Parathyroid adenoma (tissue), 2 donors: ENCODE data around the gene SIK3.
"Not testable (repeated sequence)": the region's sequence is repeated elsewhere in the genome, so short reads cannot be mapped to it uniquely, and the experiment has no call there.

ENCODE experiments used
- H2AFZ ChIP-seq: fragments of 300-600 bp; sonication (generic); one replicate; pipeline ENCODE4 v1.7.0; 2017; ENCODE audit warnings: antibody characterized with exemption, mild to moderate bottlenecking
- H3K27ac ChIP-seq: fragments of 300-600 bp; sonication (generic); one replicate; pipeline ENCODE4 v1.7.0; 2017
- H3K27me3 ChIP-seq: fragments of 300-600 bp; sonication (generic); one replicate; pipeline ENCODE4 v1.7.0; 2017; ENCODE audit warnings: low read length; ENCODE audit not compliant: control insufficient read depth, insufficient read depth
- H3K36me3 ChIP-seq: fragments of 300-600 bp; sonication (generic); one replicate; pipeline ENCODE4 v1.7.0; 2017; ENCODE audit warnings: low read length; ENCODE audit not compliant: control insufficient read depth, insufficient read depth
- H3K4me1 ChIP-seq: fragments of 300-600 bp; sonication (generic); one replicate; pipeline ENCODE4 v1.7.0; 2017; ENCODE audit warnings: control low read depth
- H3K4me2 ChIP-seq: fragments of 300-600 bp; sonication (generic); one replicate; pipeline ENCODE4 v1.7.0; 2017; ENCODE audit warnings: low read length
- H3K4me3 ChIP-seq: fragments of 300-600 bp; sonication (generic); one replicate; pipeline ENCODE4 v1.7.0; 2017; ENCODE audit warnings: low read depth, low read length
- H3K79me2 ChIP-seq: fragments of 300-600 bp; sonication (generic); one replicate; pipeline ENCODE4 v1.7.0; 2017; ENCODE audit warnings: control low read depth
- H3K9ac ChIP-seq: fragments of 300-600 bp; sonication (generic); one replicate; pipeline ENCODE4 v1.7.0; 2017; ENCODE audit warnings: mild to moderate bottlenecking
- H3K9me3 ChIP-seq: fragments of 300-600 bp; sonication (generic); one replicate; pipeline ENCODE4 v1.7.0; 2017; ENCODE audit warnings: low read length; ENCODE audit not compliant: control insufficient read depth
- CTCF ChIP-seq: fragments of 300-600 bp; sonication (generic); IDR thresholded peaks from one replicate; pipeline ENCODE4 v1.7.0; 2017; ENCODE audit warnings: antibody characterized with exemption, mild to moderate bottlenecking
- donor health status: primary hyperparathyroidism.

SIK3 gene

DNA sequence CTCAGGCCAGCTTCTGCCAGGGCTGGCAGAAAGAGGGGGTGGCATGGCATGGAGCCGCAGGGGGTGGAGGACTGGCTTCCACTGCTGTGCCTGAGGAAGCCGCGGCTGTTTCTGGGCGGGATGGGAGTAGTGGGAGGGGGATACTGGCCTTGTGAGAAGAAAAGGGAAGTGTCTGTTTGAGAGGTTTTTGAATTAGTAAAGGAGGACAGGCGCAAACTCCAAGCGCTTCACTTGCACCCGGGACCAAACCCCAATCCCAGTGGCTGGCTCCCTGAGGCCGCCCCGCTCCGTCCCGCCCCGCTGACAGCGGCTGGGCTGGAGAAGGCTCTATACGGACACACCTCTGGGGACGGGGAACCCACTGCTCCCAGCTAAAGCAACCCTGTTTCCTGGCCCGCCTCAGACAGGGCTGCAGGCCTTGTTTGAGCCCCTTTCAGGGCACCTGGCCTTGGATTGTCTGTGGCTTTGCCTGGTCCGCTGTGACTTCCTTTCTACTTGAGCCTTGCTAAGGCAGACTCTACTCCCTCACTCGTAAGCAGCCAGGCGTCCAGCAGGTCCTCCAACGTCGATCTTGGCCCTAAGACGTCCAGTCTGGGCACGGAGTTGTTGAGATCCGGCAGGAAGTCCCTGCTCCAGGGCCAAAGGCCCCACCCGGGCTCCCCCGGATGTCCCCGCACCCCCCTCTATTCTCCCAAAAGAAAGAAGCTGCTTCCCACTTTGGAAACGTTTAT, 263.0 kb downstream of the SIK3 start:
- Histone ChIP-seq H3K9ac (no peak overlapping the region), H2AFZ (peak overlapping the region; percentile 45), H3K9me3 (no peaks in the 10 kb centered on the region), H3K36me3 (no peaks in the 10 kb centered on the region), H3K79me2 (no peaks in the 10 kb centered on the region), H3K4me1 (no peaks in the 10 kb centered on the region), H3K4me3 (no peak overlapping the region), H3K27me3 (no peaks in the 10 kb centered on the region), H3K4me2 (peak overlapping the region; percentile 50), H3K27ac (peak overlapping the region; percentile 47)
- no peak for TF ChIP-seq CTCF

DNA sequence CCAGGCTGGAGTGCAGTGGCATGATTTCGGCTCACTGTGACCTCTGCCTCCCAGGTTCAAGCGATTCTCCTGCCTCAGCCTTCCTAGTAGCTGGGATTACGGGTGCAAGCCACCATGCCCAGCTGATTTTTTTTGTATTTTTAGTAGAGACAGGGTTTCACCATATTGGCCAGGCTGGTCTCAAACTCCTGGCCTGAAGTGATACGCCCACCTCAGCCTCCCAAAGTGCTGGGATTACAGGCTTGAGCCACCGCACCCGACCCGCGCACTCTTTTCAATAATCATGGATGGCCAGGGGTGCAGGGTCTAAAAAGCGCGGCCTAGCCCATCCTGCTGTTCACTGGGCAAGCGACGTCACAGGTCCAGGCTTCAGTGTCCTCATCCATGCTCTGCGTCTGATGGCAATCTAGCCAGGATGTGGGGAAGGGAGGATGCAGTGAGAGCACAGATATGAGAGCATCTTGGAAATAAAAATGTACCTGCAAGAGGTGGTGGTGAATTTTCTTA, 263.6 kb downstream of the SIK3 start:
- H3K4me3 ChIP-seq, H3K9ac ChIP-seq, H3K4me2 ChIP-seq, H3K27ac ChIP-seq, H3K36me3 ChIP-seq, H3K79me2 ChIP-seq, H3K4me1 ChIP-seq, H2AFZ ChIP-seq, H3K9me3 ChIP-seq, H3K27me3 ChIP-seq: not testable (repeated sequence)

DNA sequence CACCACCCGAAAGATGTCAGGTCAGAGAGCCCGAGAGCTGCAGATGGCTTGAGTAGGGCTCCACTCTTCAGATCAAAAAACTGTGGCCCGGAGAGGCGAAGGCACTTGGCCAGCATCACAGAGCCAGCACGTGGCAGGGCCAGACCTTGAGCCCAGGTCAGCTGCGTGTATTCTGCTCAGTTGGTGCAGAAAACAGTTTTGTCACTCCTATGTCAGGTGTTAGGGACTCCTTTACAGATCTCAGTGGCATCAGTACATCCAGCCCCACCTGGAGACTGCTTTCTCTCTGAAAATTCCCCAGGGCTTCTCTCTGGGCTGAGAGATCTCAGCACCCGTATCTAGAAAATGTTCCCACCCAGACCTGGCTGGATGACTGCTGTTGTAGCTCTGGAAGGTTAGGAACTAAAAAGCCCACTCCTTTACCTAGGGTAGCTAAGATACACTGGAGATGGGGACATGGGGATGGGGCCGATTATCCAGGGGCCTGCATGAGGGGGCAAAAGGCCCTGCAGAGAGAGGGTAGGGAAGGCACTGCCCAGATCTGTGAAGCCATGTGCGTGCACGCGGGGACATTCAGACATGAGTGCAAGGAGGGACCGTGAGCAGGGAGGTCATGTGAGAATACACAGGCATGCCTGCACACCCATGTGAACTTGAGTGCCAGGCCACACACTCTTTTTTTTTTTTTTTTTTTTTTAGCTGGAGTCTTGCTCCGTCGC, 264.3 kb downstream of the SIK3 start:
- Histone ChIP-seq H3K79me2 (no peaks in the 10 kb centered on the region), H2AFZ (no peak overlapping the region), H3K27me3 (no peaks in the 10 kb centered on the region), H3K36me3 (no peaks in the 10 kb centered on the region), H3K4me1 (no peaks in the 10 kb centered on the region), H3K4me2 (no peak overlapping the region), H3K9ac (no peak overlapping the region), H3K9me3 (no peaks in the 10 kb centered on the region), H3K27ac (no peak overlapping the region), H3K4me3 (no peak overlapping the region)
- TF ChIP-seq CTCF, result no peak

DNA sequence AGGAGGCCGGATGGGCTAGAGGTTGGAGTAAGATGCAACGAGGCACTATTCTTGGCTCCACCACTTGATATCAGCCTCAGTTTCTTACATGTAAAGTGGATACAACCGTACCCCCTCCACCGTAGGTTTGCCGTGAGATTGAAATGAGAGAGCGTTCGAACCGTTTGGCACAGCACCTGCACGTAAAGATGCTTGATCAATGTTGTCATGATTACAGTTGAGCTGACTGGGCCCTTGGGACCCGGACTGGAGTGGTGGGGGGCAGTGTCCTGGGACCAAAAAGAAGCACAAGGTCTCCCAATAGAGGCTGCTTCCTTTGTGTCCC, 264.8 kb downstream of the SIK3 start:
- H3K9ac ChIP-seq, result no peak overlapping the region
- H2AFZ ChIP-seq, result no peak overlapping the region
- no peak overlapping the region for H3K4me2 ChIP-seq
- no peak for TF ChIP-seq CTCF
- no peaks in the 10 kb centered on the region for H3K79me2 ChIP-seq
- H3K4me1 ChIP-seq, result no peaks in the 10 kb centered on the region
- no peak overlapping the region for H3K4me3 ChIP-seq
- H3K27ac ChIP-seq, result no peak overlapping the region
- H3K27me3 ChIP-seq, result no peaks in the 10 kb centered on the region
- H3K36me3 ChIP-seq, result no peaks in the 10 kb centered on the region
- H3K9me3 ChIP-seq, result no peaks in the 10 kb centered on the region

- Histone ChIP-seq H3K79me2 (no peaks in the 10 kb centered on the region), H3K4me1 (no peaks in the 10 kb centered on the region), H3K36me3 (no peaks in the 10 kb centered on the region), H3K27me3 (no peaks in the 10 kb centered on the region), H3K4me3 (no peak overlapping the region), H2AFZ (no peak overlapping the region), H3K4me2 (no peak overlapping the region), H3K9me3 (no peaks in the 10 kb centered on the region), H3K27ac (no peak overlapping the region), H3K9ac (no peak overlapping the region)
- TF ChIP-seq CTCF, result no peak
Measured at GRCh38 chr11:116832350-116833290, 265.6 kb downstream of the SIK3 start.
